Body of pancreas (tissue), 4 donors: ENCODE measurements around the gene CHST8.

Experiments used
- CTCF ChIP-seq, 7 experiments: fragments of 450-650 bp in 4 of 7; fragments of 200-600 bp in 3 of 7; sonication (generic) in 3 of 7; IDR thresholded peaks; one replicate each; pipeline ENCODE4 v1.5.1; 2016 to 2019; ENCODE audit warnings: antibody characterized with exemption in 7 of 7
- POLR2A ChIP-seq, 3 donors: fragments of 450-650 bp; IDR thresholded peaks; one replicate each; pipeline ENCODE4 v1.6.1; 2016; ENCODE audit warnings: antibody characterized with exemption in 3 of 3, mild to moderate bottlenecking in 2 of 3

GRCh38 chr19:33646306-33646705 is 24.6 kb downstream of the CHST8 start:
- TF ChIP-seq CTCF (IDR thresholded peaks at IDR 0.05) (no peak), POLR2A (IDR thresholded peaks at IDR 0.05) (no peak)
